Measurements from ENCODE around the gene DDN.

DDN gene

DNA sequence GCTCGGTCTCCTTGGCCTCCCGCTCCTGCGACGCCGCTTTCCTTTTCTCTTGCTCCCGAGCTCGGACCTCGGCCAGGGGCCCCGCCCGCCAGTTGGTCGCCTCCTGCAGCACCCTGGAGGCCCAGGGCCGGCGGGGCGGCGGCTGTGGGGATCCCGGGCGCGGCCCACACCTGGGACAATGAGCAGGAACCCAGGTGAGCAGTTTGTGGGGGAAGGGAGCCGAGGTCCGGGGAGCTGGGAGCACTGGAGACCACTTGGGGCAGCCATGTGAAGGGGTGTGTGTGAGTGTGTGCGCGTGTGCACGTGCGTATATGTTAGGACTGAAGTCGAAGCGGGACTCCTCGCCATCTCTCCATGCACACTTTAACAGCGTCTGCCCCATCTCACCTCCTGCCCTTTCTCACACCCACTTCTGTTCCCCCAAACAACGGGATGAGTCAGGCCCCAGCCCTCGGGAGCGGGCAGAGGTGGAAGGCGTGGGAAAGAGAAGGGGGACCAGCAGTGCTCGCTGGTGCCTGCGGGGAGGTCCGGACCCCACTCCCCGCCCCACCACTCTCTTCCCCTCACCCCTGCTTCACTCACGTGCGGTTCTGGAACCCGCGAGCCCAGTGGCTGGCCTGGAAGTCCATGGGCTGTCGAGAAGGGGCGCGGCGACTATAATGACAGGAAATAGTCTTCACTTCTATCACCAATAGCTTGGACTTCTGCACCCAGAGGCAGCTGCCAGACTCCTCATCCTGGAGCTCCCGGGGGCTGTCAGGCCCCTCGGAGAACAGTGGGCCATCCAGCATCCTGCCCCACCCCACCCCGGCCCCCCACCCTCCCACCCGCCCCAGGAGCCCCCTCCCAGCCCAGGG is 450 bp downstream of the DDN start:
- Histone ChIP-seq H3K36me3 (replicated peaks) (peaks cover 26% of the 10 kb centered on the region), H3K27ac (no peak overlapping the region), H3K4me3 (ENCODE audit: low read depth, low read length) (peak overlapping the region; percentile 36), H3K27me3 (replicated peaks) (peaks cover 6% of the 10 kb centered on the region)
- no peak for DNase-seq
- in situ Hi-C loops (cut with HindIII; ENCODE audit: low pct_ligation_motif_present, low sequenced_read_pairs): no loop called here
- TF ChIP-seq, protein P1, sequence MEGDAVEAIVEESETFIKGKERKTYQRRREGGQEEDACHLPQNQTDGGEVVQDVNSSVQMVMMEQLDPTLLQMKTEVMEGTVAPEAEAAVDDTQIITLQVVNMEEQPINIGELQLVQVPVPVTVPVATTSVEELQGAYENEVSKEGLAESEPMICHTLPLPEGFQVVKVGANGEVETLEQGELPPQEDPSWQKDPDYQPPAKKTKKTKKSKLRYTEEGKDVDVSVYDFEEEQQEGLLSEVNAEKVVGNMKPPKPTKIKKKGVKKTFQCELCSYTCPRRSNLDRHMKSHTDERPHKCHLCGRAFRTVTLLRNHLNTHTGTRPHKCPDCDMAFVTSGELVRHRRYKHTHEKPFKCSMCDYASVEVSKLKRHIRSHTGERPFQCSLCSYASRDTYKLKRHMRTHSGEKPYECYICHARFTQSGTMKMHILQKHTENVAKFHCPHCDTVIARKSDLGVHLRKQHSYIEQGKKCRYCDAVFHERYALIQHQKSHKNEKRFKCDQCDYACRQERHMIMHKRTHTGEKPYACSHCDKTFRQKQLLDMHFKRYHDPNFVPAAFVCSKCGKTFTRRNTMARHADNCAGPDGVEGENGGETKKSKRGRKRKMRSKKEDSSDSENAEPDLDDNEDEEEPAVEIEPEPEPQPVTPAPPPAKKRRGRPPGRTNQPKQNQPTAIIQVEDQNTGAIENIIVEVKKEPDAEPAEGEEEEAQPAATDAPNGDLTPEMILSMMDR (IDR thresholded peaks at IDR 0.05; ENCODE audit: low read depth, low read length, missing control alignments): no peak

- Histone ChIP-seq H3K27me3 (replicated peaks) (peaks cover 6% of the 10 kb centered on the region), H3K36me3 (replicated peaks) (peaks cover 18% of the 10 kb centered on the region), H3K4me3 (ENCODE audit: low read depth, low read length) (peak overlapping the region; percentile 36), H3K27ac (no peak overlapping the region)
- DNase-seq: no peak
- TF ChIP-seq, protein P1 (IDR thresholded peaks at IDR 0.05; ENCODE audit: low read depth, low read length, missing control alignments): no peak
- in situ Hi-C loops (cut with HindIII; ENCODE audit: low pct_ligation_motif_present, low sequenced_read_pairs): no loop called here
These were observed 1.3 kb downstream of the DDN start for GRCh38 chr12:48997719-48998496.

DNA sequence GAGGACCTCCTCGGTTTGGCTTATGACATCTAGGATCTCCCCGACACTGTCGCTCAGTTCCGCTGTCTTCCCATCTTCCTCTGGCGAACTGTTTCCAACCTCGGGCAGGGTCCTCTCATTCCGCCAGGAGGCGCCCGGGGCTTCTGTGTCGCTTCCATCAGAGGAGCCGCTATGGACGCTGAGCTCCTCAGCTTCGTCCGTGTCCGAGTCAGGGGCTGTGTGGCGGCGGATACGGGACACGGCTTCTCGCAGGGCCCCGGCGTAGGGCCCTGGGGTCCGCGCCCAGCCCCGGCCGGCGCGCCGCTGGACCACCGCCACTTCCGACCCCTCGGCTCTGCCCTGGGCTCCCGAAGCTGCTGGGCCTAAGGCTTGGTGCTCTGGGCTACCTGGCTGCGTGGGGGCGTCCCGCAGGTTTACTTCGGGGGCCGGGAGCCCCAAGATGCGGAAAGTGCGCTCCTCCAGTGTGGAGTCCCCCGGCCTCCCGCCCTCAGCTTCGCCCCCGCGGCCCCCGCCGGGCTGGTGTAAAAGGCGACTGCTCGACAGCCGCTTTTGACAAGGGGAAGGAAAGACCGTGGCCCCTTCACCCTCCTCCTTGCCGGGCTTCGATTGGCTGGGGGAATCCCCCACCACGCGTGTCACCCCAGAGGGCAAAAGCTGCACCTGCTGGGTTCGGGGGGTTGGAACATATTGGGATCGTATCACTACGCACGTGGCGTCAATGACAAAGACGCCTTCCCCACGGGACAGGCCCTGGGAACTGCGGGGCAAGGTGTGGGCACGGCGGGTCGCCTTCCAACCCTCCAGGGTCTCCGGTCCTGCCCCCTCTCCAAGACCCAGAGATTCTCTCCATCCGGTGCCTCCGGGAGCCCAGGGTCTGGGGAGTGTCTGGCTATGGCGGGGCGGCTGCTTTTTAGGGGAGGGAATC is 2.1 kb downstream of the DDN start:
- peaks cover 6% of the 10 kb centered on the region for H3K27me3 ChIP-seq (replicated peaks)
- no peak overlapping the region for H3K27ac ChIP-seq
- in situ Hi-C loops (cut with HindIII; ENCODE audit: low pct_ligation_motif_present, low sequenced_read_pairs): no loop called here

DNA sequence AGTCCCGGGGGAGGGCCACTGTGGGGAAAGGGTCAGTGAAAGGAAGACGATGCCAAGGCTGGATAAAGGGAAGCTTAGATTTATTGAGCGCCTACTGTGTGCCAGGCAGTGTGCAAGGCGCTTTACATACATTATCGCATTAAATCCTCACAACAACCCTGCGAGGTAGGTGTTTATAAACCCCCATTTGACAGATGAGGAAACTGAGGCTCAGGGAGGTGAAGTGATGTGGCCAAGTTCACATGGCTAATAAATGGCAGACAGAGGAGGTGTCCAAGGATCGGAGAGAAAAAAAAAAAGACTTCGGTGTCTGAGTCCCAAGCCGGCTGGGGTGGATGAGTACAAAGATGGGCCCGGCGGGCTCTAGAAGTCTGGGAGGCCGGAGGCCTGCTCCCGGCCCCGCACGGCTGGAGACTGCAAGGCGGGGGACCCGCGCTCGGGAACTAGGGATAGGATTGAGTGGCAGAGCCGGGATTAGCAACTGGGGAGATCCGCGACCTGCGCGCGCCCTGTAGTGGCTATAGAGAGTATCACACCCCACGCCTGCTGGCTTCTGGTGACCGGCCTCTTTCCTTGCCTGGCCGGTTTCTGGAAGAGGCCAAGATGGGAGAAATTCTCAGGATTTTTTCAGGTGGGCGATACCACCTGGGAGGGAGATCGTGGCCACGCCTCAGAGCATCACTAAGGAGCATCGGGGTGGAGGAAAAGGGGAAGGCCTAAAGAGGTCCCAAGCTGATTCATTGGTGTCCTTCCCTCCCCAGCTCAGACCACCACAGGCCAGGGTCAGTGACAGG is 3.9 kb downstream of the DDN start:
- Histone ChIP-seq H3K36me3 (replicated peaks) (no peaks in the 10 kb centered on the region), H3K27me3 (replicated peaks) (peaks cover 6% of the 10 kb centered on the region), H3K27ac (no peak overlapping the region), H3K4me3 (ENCODE audit: low read depth, low read length) (peak overlapping the region; percentile 5)
- peak; percentile 78 for DNase-seq
- in situ Hi-C loops (cut with HindIII; ENCODE audit: low pct_ligation_motif_present, low sequenced_read_pairs): no loop called here
- TF ChIP-seq, protein P1 (IDR thresholded peaks at IDR 0.05; ENCODE audit: low read depth, low read length, missing control alignments): peak; percentile 87

More for the DNA sequence above, 2.1 kb downstream of the DDN start:
- peak overlapping the region; percentile 32 for H3K4me3 ChIP-seq (ENCODE audit: low read depth, low read length)
- TF ChIP-seq, protein P1 (IDR thresholded peaks at IDR 0.05; ENCODE audit: low read depth, low read length, missing control alignments): peak; percentile 94
- H3K36me3 ChIP-seq (replicated peaks): peaks cover 11% of the 10 kb centered on the region
- peak; percentile 71 for DNase-seq
